ENCODE data around the gene RAI1. TPM values are rescaled to one million over a fixed set of nuclear protein-coding genes. Genes with fewer than 3 reads are reported as not detected.

RAI1 gene
- total RNA-seq, 1 donor from 2014 or later, result 31.2 TPM

GRCh38 chr17:17824783-17825614 is 143.7 kb downstream of the RAI1 start:
- H3K4me3 Mint-ChIP-seq, result no peak overlapping the region
- peaks cover 51% of the 10 kb centered on the region for H3K4me1 Mint-ChIP-seq
- H3K9me3 Mint-ChIP-seq, result no peaks in the 10 kb centered on the region
- H3K36me3 Mint-ChIP-seq (ENCODE audit: low read depth), result peaks cover 4% of the 10 kb centered on the region
- H3K27ac Mint-ChIP-seq, result no peak overlapping the region
- intact Hi-C loops (cut with micrococcal nuclease), result loop anchor here (5.0 to 10.0 kb wide), 3 partner anchors 147 to 960 kb away; partner anchors contain the start of genes DRC3, MPRIP, TOM1L2 and TVP23B
- no peaks in the 10 kb centered on the region for H3K27me3 Mint-ChIP-seq
- CTCF ChIA-PET, result no interaction called here
- ATAC-seq (ENCODE audit: low read depth) (no peak), DNase-seq (no peak)
- no peak for TF ChIP-seq CTCF (IDR thresholded peaks at IDR 0.05)
- POLR2A ChIA-PET, result interaction anchor here (0.6 to 6.1 kb wide), 4 partner anchors 10 to 1608 kb away, joined by 3 to 48 read pairs (median 5); partner anchors contain the start of genes PIGL and SREBF1

GRCh38 chr17:17826342-17826713 is 145.1 kb downstream of the RAI1 start:
- Mint-ChIP-seq H3K36me3 (ENCODE audit: low read depth) (peaks cover 7% of the 10 kb centered on the region), H3K4me1 (peaks cover 47% of the 10 kb centered on the region), H3K4me3 (no peak overlapping the region), H3K27me3 (no peaks in the 10 kb centered on the region), H3K27ac (no peak overlapping the region), H3K9me3 (no peaks in the 10 kb centered on the region)
- ATAC-seq (ENCODE audit: low read depth), result no peak
- ChIA-PET CTCF (interaction anchor here (1.1 kb wide), 1 partner anchor 14 kb away, joined by 3 read pairs; no protein-coding TSS in a partner anchor), POLR2A (interaction anchor here (0.6 to 6.1 kb wide), 3 partner anchors 9 to 71 kb away, joined by 3 to 48 read pairs (median 4); partner anchors contain the start of gene SREBF1)
- TF ChIP-seq CTCF (IDR thresholded peaks at IDR 0.05), result no peak
- DNase-seq, result no peak
- intact Hi-C loops (cut with micrococcal nuclease), result loop anchor here (10.0 kb wide), 1 partner anchor 958 kb away; the partner anchor contains the start of gene TVP23B

- peaks cover 48% of the 10 kb centered on the region for H3K4me1 Mint-ChIP-seq
- H3K9me3 Mint-ChIP-seq, result no peaks in the 10 kb centered on the region
- CTCF ChIA-PET, result interaction anchor here (1.1 kb wide), 1 partner anchor 15 kb away, joined by 3 read pairs; no protein-coding TSS in a partner anchor
- no peaks in the 10 kb centered on the region for H3K27me3 Mint-ChIP-seq
- no peak overlapping the region for H3K4me3 Mint-ChIP-seq
- intact Hi-C loops (cut with micrococcal nuclease), result loop anchor here (10.0 kb wide), 1 partner anchor 958 kb away; the partner anchor contains the start of gene TVP23B
- H3K36me3 Mint-ChIP-seq (ENCODE audit: low read depth), result peaks cover 11% of the 10 kb centered on the region
- ATAC-seq (ENCODE audit: low read depth) (no peak), DNase-seq (no peak)
- no peak for TF ChIP-seq CTCF (IDR thresholded peaks at IDR 0.05)
- POLR2A ChIA-PET, result interaction anchor here (6.1 kb wide), 1 partner anchor 8 kb away, joined by 48 read pairs; the partner anchor contains the start of gene SREBF1
- H3K27ac Mint-ChIP-seq, result no peak overlapping the region
These were observed 145.9 kb downstream of the RAI1 start for GRCh38 chr17:17826942-17827785.

- CTCF ChIA-PET, result no interaction called here
These were observed 146.8 kb downstream of the RAI1 start for GRCh38 chr17:17827826-17828621.

More at GRCh38 chr17:17827826-17828621, 146.8 kb downstream of the RAI1 start:
- intact Hi-C loops (cut with micrococcal nuclease), result loop anchor here (10.0 kb wide), 1 partner anchor 957 kb away; the partner anchor contains the start of gene TVP23B
- ATAC-seq (ENCODE audit: low read depth) (no peak), DNase-seq (no peak)
- POLR2A ChIA-PET, result interaction anchor here (0.5 to 6.1 kb wide), 2 partner anchors 7 to 25 kb away, joined by 7 to 48 read pairs; partner anchors contain the start of gene SREBF1
- H3K9me3 Mint-ChIP-seq, result no peaks in the 10 kb centered on the region
- no peak overlapping the region for H3K4me3 Mint-ChIP-seq
- H3K36me3 Mint-ChIP-seq (ENCODE audit: low read depth), result peaks cover 13% of the 10 kb centered on the region
- H3K27ac Mint-ChIP-seq, result no peak overlapping the region
- no peaks in the 10 kb centered on the region for H3K27me3 Mint-ChIP-seq
- no peak for TF ChIP-seq CTCF (IDR thresholded peaks at IDR 0.05)
- peaks cover 45% of the 10 kb centered on the region for H3K4me1 Mint-ChIP-seq
